OCI-M2 (cell line): ENCODE data around the gene NPTN.

Experiments
- DNase-seq: peaks from one replicate; lab custom pipeline; 2025; ENCODE audit not compliant: unreplicated experiment; lab: John Stamatoyannopoulos, UW

Gene NPTN

DNA sequence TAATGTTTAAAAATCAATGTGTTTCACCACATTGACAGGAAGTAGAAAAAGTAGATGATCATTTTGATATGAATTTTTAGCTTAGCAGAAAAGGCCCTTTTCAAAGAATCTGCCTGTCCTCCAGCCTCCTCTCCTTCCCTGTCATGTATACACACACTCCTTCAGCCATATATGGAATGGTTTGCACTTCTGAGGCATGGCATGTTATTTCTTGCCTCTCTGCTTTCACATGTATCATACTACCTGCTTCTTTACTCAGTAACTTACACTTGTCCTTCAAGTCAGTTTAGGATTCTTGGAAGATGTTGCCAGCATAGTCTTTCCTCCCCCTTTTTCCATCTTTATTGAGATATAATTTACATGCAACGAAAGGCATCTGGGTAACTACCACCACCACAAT, 111.2 kb downstream of the NPTN start:
- DNase-seq: no peak

DNA sequence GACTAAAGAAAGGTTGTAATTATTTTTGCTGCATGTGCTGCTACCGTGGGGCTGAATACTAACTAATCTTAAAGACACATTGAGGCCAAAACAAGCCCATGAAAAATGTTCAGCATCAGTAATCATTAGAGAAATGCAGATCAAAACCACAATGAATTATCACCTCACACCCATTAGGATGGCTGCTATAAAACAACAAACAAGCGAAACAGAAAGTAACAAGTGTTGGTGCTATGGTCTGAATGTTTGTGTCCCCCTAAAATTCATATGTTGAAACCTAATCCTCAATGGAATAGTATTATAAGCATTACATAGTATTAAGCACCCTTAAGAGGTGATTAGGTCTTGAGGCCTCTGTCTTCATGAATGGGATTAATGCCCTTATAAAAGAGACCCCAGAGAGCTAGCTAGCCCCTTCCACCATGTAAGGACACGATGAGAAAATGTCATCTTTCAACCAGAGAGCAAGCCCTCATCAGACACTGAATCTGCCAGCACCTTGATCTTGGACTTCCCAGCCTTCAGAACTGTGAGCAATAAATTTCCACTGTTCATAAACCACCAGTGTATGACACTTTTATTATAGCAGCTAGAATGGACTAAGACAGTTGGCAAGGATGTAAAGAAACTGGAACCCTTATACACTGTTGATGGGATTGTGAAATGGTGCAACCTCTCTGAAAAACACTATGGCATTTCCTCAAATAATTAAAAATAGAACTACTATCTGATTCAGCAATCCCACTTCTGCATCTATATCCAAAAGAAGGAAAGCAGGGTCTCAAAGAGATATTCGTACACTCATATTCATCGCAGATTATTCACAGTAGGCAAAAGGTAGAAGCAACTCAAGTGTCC, 114.1 kb downstream of the NPTN start:
- DNase-seq: no peak

DNA sequence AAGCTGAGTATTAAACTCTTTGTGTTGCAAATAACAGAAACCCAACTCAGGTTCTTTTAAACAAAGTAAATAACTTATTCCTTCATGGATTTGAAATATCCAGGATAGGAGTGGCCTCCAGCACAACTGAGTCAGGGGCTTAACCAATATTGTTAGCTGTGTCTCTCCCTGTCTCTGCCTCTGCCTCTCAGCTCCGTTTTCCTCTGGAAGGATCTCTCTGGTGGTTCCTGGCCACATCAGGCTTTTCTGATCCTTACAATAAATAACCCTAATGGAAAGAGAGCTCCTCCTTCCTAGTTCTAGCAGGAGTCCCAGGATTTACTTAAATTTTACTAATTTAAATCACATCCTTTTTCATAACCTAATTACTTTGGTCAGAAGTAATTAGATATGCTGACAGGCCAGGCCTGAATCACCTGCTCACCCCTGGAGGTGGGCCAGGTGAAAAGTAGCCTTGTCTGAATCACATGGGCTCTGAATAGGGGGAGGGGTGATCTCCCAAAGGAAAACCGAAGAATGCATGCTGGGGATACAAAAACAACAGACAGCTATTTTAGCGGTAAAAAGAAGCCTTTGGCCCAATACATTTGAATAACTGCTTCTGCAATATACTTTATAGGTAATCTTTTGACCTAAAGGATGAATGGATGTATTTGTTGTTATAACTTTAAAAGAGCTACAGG, 114.9 kb downstream of the NPTN start:
- DNase-seq: no peak

DNA sequence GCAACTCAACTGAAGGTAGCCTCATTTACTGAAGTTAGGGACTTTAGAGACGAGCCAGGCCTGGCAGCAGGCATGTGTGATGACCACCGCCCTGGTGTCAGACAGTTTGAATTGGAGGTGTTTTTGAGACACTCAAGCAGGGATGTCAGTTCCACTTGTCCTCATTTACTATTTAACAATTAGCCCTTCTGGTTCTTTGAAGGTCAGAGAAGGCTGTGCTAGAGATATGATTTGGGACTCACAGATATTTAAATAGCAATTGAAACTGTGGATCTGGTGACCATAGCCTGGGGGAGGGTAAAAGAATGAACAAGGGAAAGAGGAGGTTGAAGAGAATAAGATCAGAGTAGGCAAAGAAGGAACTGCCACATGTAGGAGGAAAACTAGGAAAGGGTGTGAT, 115.6 kb downstream of the NPTN start:
- no peak for DNase-seq

DNA sequence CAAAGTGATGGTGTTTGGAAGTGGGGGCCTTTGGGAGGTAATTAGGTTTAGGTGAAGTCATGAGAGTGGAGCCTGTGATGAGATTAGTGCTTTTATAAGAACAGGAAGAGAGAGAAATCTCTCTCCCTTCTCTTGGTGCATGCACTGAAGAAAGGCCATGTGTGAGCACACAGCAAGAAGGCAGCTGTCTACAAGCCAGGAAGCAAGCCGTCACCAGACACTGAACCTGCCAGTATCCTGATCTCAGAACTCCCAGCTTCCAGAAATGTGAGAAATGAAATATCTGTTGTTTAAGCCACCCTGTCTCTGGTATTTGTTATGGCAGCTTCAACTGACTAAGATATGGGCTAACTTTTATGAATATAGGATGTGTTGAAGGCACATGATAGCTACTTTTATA, 117.7 kb downstream of the NPTN start:
- no peak for DNase-seq
